IPS-15b (cell line): ENCODE measurements around the gene PARVA.

Experiments
- H3K27me3 ChIP-seq: one replicate; pipeline ENCODE4 v1.6.1; 2013; ENCODE audit warnings: low read length; ENCODE audit not compliant: control insufficient read depth, insufficient read depth
- H3K36me3 ChIP-seq: one replicate; pipeline ENCODE4 v1.6.1; 2013; ENCODE audit warnings: low read length; ENCODE audit not compliant: control insufficient read depth, insufficient read depth
- H3K4me1 ChIP-seq: one replicate; pipeline ENCODE4 v1.6.1; 2013; ENCODE audit warnings: mild to moderate bottlenecking, low read length; ENCODE audit not compliant: control insufficient read depth, insufficient read depth
- H3K4me3 ChIP-seq: one replicate; pipeline ENCODE4 v1.5.1; 2013; ENCODE audit warnings: low read depth, low read length
- H3K9ac ChIP-seq: one replicate; pipeline ENCODE4 v1.6.1; 2013; ENCODE audit warnings: low read depth, mild to moderate bottlenecking, low read length
- H3K9me3 ChIP-seq: one replicate; pipeline ENCODE4 v1.6.1; 2013; ENCODE audit warnings: mild to moderate bottlenecking, low read length; ENCODE audit not compliant: control insufficient read depth, insufficient read depth

Gene PARVA

GRCh38 chr11:12541583-12542151, 164.3 kb downstream of the PARVA start:
- H3K4me3 ChIP-seq = no peak overlapping the region
- no peaks in the 10 kb centered on the region for H3K4me1 ChIP-seq
- H3K27me3 ChIP-seq = no peaks in the 10 kb centered on the region
- H3K9me3 ChIP-seq = no peaks in the 10 kb centered on the region
- no peaks in the 10 kb centered on the region for H3K36me3 ChIP-seq
- no peak overlapping the region for H3K9ac ChIP-seq

- no peaks in the 10 kb centered on the region for H3K27me3 ChIP-seq
- H3K4me1 ChIP-seq = no peaks in the 10 kb centered on the region
- no peaks in the 10 kb centered on the region for H3K9me3 ChIP-seq
- H3K36me3 ChIP-seq = no peaks in the 10 kb centered on the region
- H3K9ac ChIP-seq = no peak overlapping the region
- no peak overlapping the region for H3K4me3 ChIP-seq
Measured at GRCh38 chr11:12542186-12542935, 165.0 kb downstream of the PARVA start.

- no peaks in the 10 kb centered on the region for H3K4me1 ChIP-seq
- H3K9me3 ChIP-seq = no peaks in the 10 kb centered on the region
- no peak overlapping the region for H3K4me3 ChIP-seq
- H3K9ac ChIP-seq = no peak overlapping the region
- H3K27me3 ChIP-seq = no peaks in the 10 kb centered on the region
- H3K36me3 ChIP-seq = no peaks in the 10 kb centered on the region
Measured at GRCh38 chr11:12543596-12544415, 166.4 kb downstream of the PARVA start.

GRCh38 chr11:12544986-12545775, 167.8 kb downstream of the PARVA start:
- Histone ChIP-seq H3K4me1 (no peaks in the 10 kb centered on the region), H3K4me3 (no peak overlapping the region), H3K36me3 (no peaks in the 10 kb centered on the region), H3K9me3 (no peaks in the 10 kb centered on the region), H3K9ac (no peak overlapping the region), H3K27me3 (no peaks in the 10 kb centered on the region)

GRCh38 chr11:12546122-12546521, 168.8 kb downstream of the PARVA start:
- Histone ChIP-seq H3K9ac (no peak overlapping the region), H3K4me1 (no peaks in the 10 kb centered on the region), H3K27me3 (no peaks in the 10 kb centered on the region), H3K9me3 (no peaks in the 10 kb centered on the region), H3K36me3 (no peaks in the 10 kb centered on the region), H3K4me3 (no peak overlapping the region)

- Histone ChIP-seq H3K27me3 (no peaks in the 10 kb centered on the region), H3K9ac (no peak overlapping the region), H3K4me1 (no peaks in the 10 kb centered on the region), H3K36me3 (no peaks in the 10 kb centered on the region), H3K9me3 (no peaks in the 10 kb centered on the region), H3K4me3 (no peak overlapping the region)
Measured at GRCh38 chr11:12546660-12547059, 169.3 kb downstream of the PARVA start.

GRCh38 chr11:12547953-12548650, 170.7 kb downstream of the PARVA start:
- no peaks in the 10 kb centered on the region for H3K9me3 ChIP-seq
- H3K27me3 ChIP-seq = no peaks in the 10 kb centered on the region
- no peak overlapping the region for H3K4me3 ChIP-seq
- H3K36me3 ChIP-seq = no peaks in the 10 kb centered on the region
- no peak overlapping the region for H3K9ac ChIP-seq
- no peaks in the 10 kb centered on the region for H3K4me1 ChIP-seq

- Histone ChIP-seq H3K9me3 (no peaks in the 10 kb centered on the region), H3K4me3 (no peak overlapping the region), H3K27me3 (no peaks in the 10 kb centered on the region), H3K9ac (no peak overlapping the region), H3K36me3 (no peaks in the 10 kb centered on the region), H3K4me1 (peaks cover 12% of the 10 kb centered on the region)
Measured at GRCh38 chr11:12552692-12553091, 175.3 kb downstream of the PARVA start.

GRCh38 chr11:12554122-12554521, 176.8 kb downstream of the PARVA start:
- H3K4me3 ChIP-seq = no peak overlapping the region

GRCh38 chr11:12556155-12556554, 178.8 kb downstream of the PARVA start:
- Histone ChIP-seq H3K4me3 (no peak overlapping the region), H3K9ac (no peak overlapping the region), H3K4me1 (peaks cover 12% of the 10 kb centered on the region), H3K9me3 (no peaks in the 10 kb centered on the region), H3K36me3 (no peaks in the 10 kb centered on the region), H3K27me3 (no peaks in the 10 kb centered on the region)

More at GRCh38 chr11:12554122-12554521, 176.8 kb downstream of the PARVA start:
- no peaks in the 10 kb centered on the region for H3K27me3 ChIP-seq
- no peak overlapping the region for H3K9ac ChIP-seq
- no peaks in the 10 kb centered on the region for H3K36me3 ChIP-seq
- H3K9me3 ChIP-seq = no peaks in the 10 kb centered on the region
- peaks cover 12% of the 10 kb centered on the region for H3K4me1 ChIP-seq
